ENCODE measurements around the gene AQP3. TPM values are rescaled to one million over a fixed set of nuclear protein-coding genes. Genes with fewer than 3 reads are reported as not detected.

Gene AQP3
- total and polyA plus RNA-seq, 2 of the 13 experiments (the other 11 are each of a cell fraction or from before 2014, with no cell fraction given), result 1.4 to 5.5 TPM

- Histone ChIP-seq H3K79me2 (ENCODE audit: insufficient read depth, low read length) (no peaks in the 10 kb centered on the region), H3K36me3 (replicated peaks in 1 of 2; ENCODE audit: control insufficient read depth in 1 of 2, insufficient read depth in 2 of 2, low read length in 2 of 2) (no peaks in the 10 kb centered on the region), H3K9me3 (ENCODE audit: low read length) (no peaks in the 10 kb centered on the region), H3K27me3 (ENCODE audit: control insufficient read depth in 1 of 2, insufficient read depth in 2 of 2, low read length in 2 of 2) (peaks cover 7 to 27% of the 10 kb centered on the region in 2 experiments; a peak in 4 of 5 replicates), H4K20me1 (ENCODE audit: insufficient read depth, low read length) (no peaks in the 10 kb centered on the region), H3K4me1 (ENCODE audit: insufficient read depth, low read length) (peaks cover 48% of the 10 kb centered on the region), H3K27ac (ENCODE audit: extremely low read length, insufficient read depth, low read length) (no peak overlapping the region), H3K4me3 (replicated peaks in 1 of 3; ENCODE audit: insufficient read depth in 1 of 3, low read depth in 2 of 3, low read length in 3 of 3) (no peak overlapping the region), H3K9ac (ENCODE audit: insufficient read depth, low read depth, low read length) (no peak overlapping the region), H2AFZ (ENCODE audit: low read length) (no peak overlapping the region), H3K4me2 (ENCODE audit: low read depth, low read length) (no peak overlapping the region)
- in situ Hi-C loops (cut with HindIII; ENCODE audit: extremely low pct_ligation_motif_present, low pct_unique_long_range_greater_than_20kb), result no loop called here
- CTCF ChIA-PET (ENCODE audit: low intra/inter-chr PET ratio, low total read pairs), result no interaction called here
- WGBS (ENCODE audit: low lambda C conversion rate), result 95% methylated on average over 9 of the region's 15 CpGs
- intact Hi-C loops (cut with micrococcal nuclease; ENCODE audit: unreplicated experiment), result no loop called here
- BruUV-seq (replicated peaks), result no TSS peak
- ATAC-seq, result no peak
- POLR2A ChIA-PET, result interaction anchor here (1.0 to 2.9 kb wide), 4 partner anchors 11 to 47 kb away, joined by 3 to 10 read pairs (median 6); no protein-coding TSS in a partner anchor
- no peak for TF ChIP-seq PHF21A (CRISPR knock-in tag; IDR thresholded peaks at IDR 0.05)
- no peak for FAIRE-seq
- DNase-seq (ENCODE audit: low spot score), result no peak
Observed at GRCh38 chr9:33442125-33442524, 5.3 kb downstream of the AQP3 start.

- no peaks in the 10 kb centered on the region for H3K36me3 ChIP-seq (replicated peaks in 1 of 2; ENCODE audit: control insufficient read depth in 1 of 2, insufficient read depth in 2 of 2, low read length in 2 of 2)
- intact Hi-C loops (cut with micrococcal nuclease; ENCODE audit: unreplicated experiment) (no loop called here), in situ Hi-C loops (cut with HindIII; ENCODE audit: extremely low pct_ligation_motif_present, low pct_unique_long_range_greater_than_20kb) (no loop called here)
- H4K20me1 ChIP-seq (ENCODE audit: insufficient read depth, low read length), result no peaks in the 10 kb centered on the region
- no peak for TF ChIP-seq ZMYM2 (CRISPR knock-in tag; IDR thresholded peaks at IDR 0.05)
- DNase-seq (ENCODE audit: low spot score), result no peak
- no peak overlapping the region for H3K9ac ChIP-seq (ENCODE audit: insufficient read depth, low read depth, low read length)
- no peaks in the 10 kb centered on the region for H3K9me3 ChIP-seq (ENCODE audit: low read length)
- peaks cover 42% of the 10 kb centered on the region for H3K4me1 ChIP-seq (ENCODE audit: insufficient read depth, low read length)
- ATAC-seq, result no peak
- no peak for FAIRE-seq
- H3K4me2 ChIP-seq (ENCODE audit: low read depth, low read length), result no peak overlapping the region
- H3K4me3 ChIP-seq (replicated peaks in 1 of 3; ENCODE audit: insufficient read depth in 1 of 3, low read depth in 2 of 3, low read length in 3 of 3), result no peak overlapping the region
- H3K27ac ChIP-seq (ENCODE audit: extremely low read length, insufficient read depth, low read length), result no peak overlapping the region
- 100% methylated on average over 1 of the region's 1 CpG for WGBS (ENCODE audit: low lambda C conversion rate)
- ChIA-PET POLR2A (interaction anchor here (1.0 kb wide), 1 partner anchor 33 kb away, joined by 3 read pairs; the partner anchor contains the start of gene NOL6), CTCF (ENCODE audit: low intra/inter-chr PET ratio, low total read pairs) (no interaction called here)
- H3K27me3 ChIP-seq (ENCODE audit: control insufficient read depth in 1 of 2, insufficient read depth in 2 of 2, low read length in 2 of 2), result peaks cover 4 to 24% of the 10 kb centered on the region in 2 experiments; a peak in 3 of 5 replicates
- H3K79me2 ChIP-seq (ENCODE audit: insufficient read depth, low read length), result no peaks in the 10 kb centered on the region
- BruUV-seq (replicated peaks), result no TSS peak
- no peak overlapping the region for H2AFZ ChIP-seq (ENCODE audit: low read length)
Observed at GRCh38 chr9:33440609-33441008, 6.8 kb downstream of the AQP3 start.

Measured in HepG2 (cell line).